GM23338 (cell line): ENCODE data around the gene IKBKE.
A peak's percentile ranks its signal among the peaks of the same experiment; 100 is the strongest.

Experiments used
- CREB1 ChIP-seq: fragments of 250-450 bp; sonication (Bioruptor Pico); IDR thresholded peaks from 2 replicates; pipeline ENCODE4 v1.5.0; 2020; ENCODE audit warnings: low read depth, mild to moderate bottlenecking, moderate library complexity
- EZH2 ChIP-seq: fragments of 200-600 bp; sonication (generic); IDR thresholded peaks from one replicate; pipeline ENCODE4 v1.8.0; 2017; ENCODE audit warnings: antibody characterized with exemption, mild to moderate bottlenecking, low read depth; ENCODE audit not compliant: unreplicated experiment
- JUNB ChIP-seq: IDR thresholded peaks from one replicate; pipeline ENCODE4 v1.6.1; 2016; ENCODE audit warnings: antibody characterized with exemption; ENCODE audit not compliant: unreplicated experiment
- TF ChIP-seq, protein P1 (sequence below), 2 experiments: fragments of 200-600 bp in 1 of 2; sonication (generic) in 1 of 2; conservative IDR thresholded peaks; 2 replicates each; pipeline versions ENCODE4 v1.5.1 to v1.6.1; 2016 to 2017; ENCODE audit warnings: antibody characterized with exemption in 2 of 2, low read depth in 2 of 2, mild to moderate bottlenecking in 2 of 2, moderate library complexity in 1 of 2
- TF ChIP-seq, protein P2 (sequence below): IDR thresholded peaks from 2 replicates; pipeline ENCODE4 v1.6.1; 2016; ENCODE audit warnings: antibody characterized with exemption

DNA sequence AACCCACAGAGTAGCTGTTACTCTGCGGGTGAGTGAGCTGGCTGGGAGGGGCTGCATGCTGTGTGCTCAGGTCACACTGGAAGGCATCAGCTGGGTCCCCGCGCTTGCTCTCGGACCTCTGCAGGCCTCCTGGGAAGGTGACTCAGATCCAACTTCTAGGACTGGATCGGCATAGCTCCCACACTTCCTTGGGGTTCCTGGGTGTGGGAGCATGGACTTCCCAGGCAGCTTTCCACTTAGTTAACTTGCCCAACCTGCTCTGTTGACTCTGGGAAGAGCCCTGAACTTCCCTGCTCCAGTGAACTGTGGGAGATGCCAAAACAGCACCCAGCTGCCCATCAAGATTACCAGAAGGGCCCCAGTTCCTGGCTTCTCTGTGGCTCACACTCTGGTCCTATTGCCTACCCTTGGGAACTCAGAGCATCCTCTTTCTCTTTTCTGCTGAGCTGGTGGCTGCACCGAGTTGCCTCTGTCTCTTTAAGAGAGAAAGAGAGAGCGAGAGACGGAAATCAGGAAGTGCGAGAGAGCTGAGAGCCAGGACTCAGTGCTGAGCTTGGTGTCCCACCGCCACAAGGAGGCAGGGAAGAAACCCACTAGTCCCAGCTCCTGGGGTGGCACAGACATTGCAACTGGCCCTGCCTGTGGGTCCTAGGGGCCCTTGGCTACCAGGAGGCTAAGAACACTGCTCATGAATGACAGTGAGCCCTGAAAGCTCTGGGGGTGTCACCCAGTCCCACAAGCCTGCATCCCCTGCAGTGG is at the start of gene IKBKE:
- TF ChIP-seq, protein P1, sequence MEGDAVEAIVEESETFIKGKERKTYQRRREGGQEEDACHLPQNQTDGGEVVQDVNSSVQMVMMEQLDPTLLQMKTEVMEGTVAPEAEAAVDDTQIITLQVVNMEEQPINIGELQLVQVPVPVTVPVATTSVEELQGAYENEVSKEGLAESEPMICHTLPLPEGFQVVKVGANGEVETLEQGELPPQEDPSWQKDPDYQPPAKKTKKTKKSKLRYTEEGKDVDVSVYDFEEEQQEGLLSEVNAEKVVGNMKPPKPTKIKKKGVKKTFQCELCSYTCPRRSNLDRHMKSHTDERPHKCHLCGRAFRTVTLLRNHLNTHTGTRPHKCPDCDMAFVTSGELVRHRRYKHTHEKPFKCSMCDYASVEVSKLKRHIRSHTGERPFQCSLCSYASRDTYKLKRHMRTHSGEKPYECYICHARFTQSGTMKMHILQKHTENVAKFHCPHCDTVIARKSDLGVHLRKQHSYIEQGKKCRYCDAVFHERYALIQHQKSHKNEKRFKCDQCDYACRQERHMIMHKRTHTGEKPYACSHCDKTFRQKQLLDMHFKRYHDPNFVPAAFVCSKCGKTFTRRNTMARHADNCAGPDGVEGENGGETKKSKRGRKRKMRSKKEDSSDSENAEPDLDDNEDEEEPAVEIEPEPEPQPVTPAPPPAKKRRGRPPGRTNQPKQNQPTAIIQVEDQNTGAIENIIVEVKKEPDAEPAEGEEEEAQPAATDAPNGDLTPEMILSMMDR (conservative IDR thresholded peaks at IDR 0.05; ENCODE audit: low read depth in 2 of 2) = peak in 1 of 2 experiments; percentile 36; a peak in 3 of 4 replicates
- TF ChIP-seq JUNB (no peak), EZH2 (no peak), CREB1 (CRISPR knock-in tag) (no peak)
- TF ChIP-seq, protein P2, sequence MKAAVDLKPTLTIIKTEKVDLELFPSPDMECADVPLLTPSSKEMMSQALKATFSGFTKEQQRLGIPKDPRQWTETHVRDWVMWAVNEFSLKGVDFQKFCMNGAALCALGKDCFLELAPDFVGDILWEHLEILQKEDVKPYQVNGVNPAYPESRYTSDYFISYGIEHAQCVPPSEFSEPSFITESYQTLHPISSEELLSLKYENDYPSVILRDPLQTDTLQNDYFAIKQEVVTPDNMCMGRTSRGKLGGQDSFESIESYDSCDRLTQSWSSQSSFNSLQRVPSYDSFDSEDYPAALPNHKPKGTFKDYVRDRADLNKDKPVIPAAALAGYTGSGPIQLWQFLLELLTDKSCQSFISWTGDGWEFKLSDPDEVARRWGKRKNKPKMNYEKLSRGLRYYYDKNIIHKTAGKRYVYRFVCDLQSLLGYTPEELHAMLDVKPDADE = 0 out of 2 replicates have a peak, but pooled peaks have one; percentile 14
